IMR-90 (cell line): ENCODE data around the gene CRIP1. TPM values are rescaled to one million over a fixed set of nuclear protein-coding genes. Genes with fewer than 3 reads are reported as not detected.

ENCODE experiments used
- ATAC-seq: fragments of 200-7000 bp; cut with Tn5 transposase; 2 replicates; pipeline ENCODE4 v1.9.1; 2020; ENCODE audit warnings: low read depth, mild to moderate bottlenecking, moderate library complexity
- BruUV-seq: library from RNA; stranded (reverse); fragments of 400-500 nt; replicated peaks from 2 replicates; lab custom pipeline; 2021; lab: Mats Ljungman, UMichigan
- CTCF ChIA-PET: fragments of 300-600 bp; formaldehyde crosslinking; extraction: SDS; loops from one replicate; lab custom pipeline; 2021; ENCODE audit warnings: antibody characterized with exemption; lab: Yijun Ruan, JAX
- POLR2A ChIA-PET: fragments of 300-600 bp; sonication (Branson Sonifier 250); formaldehyde crosslinking; loops from one replicate; lab custom pipeline; 2022; ENCODE audit warnings: antibody characterized with exemption; ENCODE audit not compliant: unreplicated experiment; lab: Charles Lee
- DNase-seq: peaks from one replicate; pipeline ENCODE4 v3.0.0; 2013
- H2AFZ ChIP-seq: replicated peaks from 2 replicates; pipeline ENCODE3; 2013; ENCODE audit warnings: low read length, mild to moderate bottlenecking; ENCODE audit not compliant: poor library complexity
- H2AK5ac ChIP-seq: 2 replicates; pipeline ENCODE4 v1.6.1; 2013; ENCODE audit warnings: low read depth, low read length, inconsistent platforms
- H2AK9ac ChIP-seq: replicated peaks from 2 replicates; pipeline ENCODE3; 2013; ENCODE audit warnings: mild to moderate bottlenecking, low read depth, low read length, moderate library complexity; ENCODE audit not compliant: poor library complexity
- H2BK120ac ChIP-seq: 2 replicates; pipeline ENCODE4 v1.6.1; 2013; ENCODE audit warnings: low read depth, low read length, inconsistent platforms
- H2BK15ac ChIP-seq: 3 replicates; pipeline ENCODE4 v1.6.1; 2013; ENCODE audit warnings: low read depth, low read length, inconsistent platforms
- H2BK20ac ChIP-seq: 2 replicates; pipeline ENCODE4 v1.6.1; 2013; ENCODE audit warnings: low read depth, mild to moderate bottlenecking, inconsistent platforms, low read length, moderate library complexity
- H2BK5ac ChIP-seq: 2 replicates; pipeline ENCODE4 v1.6.1; 2013; ENCODE audit warnings: mild to moderate bottlenecking, low read depth, low read length, inconsistent platforms; ENCODE audit not compliant: poor library complexity, severe bottlenecking
- H3K14ac ChIP-seq: replicated peaks from 2 replicates; pipeline ENCODE4 v1.6.1; 2013; ENCODE audit warnings: low read depth, low read length, inconsistent platforms
- H3K18ac ChIP-seq: 2 replicates; pipeline ENCODE4 v1.6.1; 2013; ENCODE audit warnings: low read depth, low read length, control low read depth
- H3K23ac ChIP-seq: 2 replicates; pipeline ENCODE4 v1.6.1; 2013; ENCODE audit warnings: low read depth, low read length, inconsistent platforms
- H3K27ac ChIP-seq: 2 replicates; pipeline ENCODE4 v1.5.1; 2013; ENCODE audit warnings: mild to moderate bottlenecking, control low read depth, low read length; ENCODE audit not compliant: insufficient read depth
- H3K27me3 ChIP-seq: 2 replicates; pipeline ENCODE4 v1.6.1; 2013; ENCODE audit warnings: low read length; ENCODE audit not compliant: control insufficient read depth, insufficient read depth
- H3K36me3 ChIP-seq: 2 replicates; pipeline ENCODE4 v1.6.1; 2013; ENCODE audit warnings: low read length, mixed read lengths; ENCODE audit not compliant: control insufficient read depth, insufficient read depth
- H3K4ac ChIP-seq: 2 replicates; pipeline ENCODE4 v1.6.1; 2013; ENCODE audit warnings: low read depth, low read length, inconsistent platforms
- H3K4me1 ChIP-seq: 2 replicates; pipeline ENCODE4 v1.6.1; 2013; ENCODE audit warnings: low read length, mixed read lengths; ENCODE audit not compliant: control insufficient read depth, insufficient read depth
- H3K4me2 ChIP-seq: 2 replicates; pipeline ENCODE4 v1.6.1; 2013; ENCODE audit warnings: low read depth, mild to moderate bottlenecking, control low read depth, low read length, moderate library complexity
- H3K4me3 ChIP-seq: 2 replicates; pipeline ENCODE4 v1.5.1; 2013; ENCODE audit warnings: low read depth, mild to moderate bottlenecking, control low read depth, low read length, moderate library complexity; ENCODE audit not compliant: insufficient read depth
- H3K56ac ChIP-seq: 2 replicates; pipeline ENCODE4 v1.6.1; 2013; ENCODE audit warnings: low read length, inconsistent platforms; ENCODE audit not compliant: insufficient read depth; ENCODE audit errors: extremely low read depth
- H3K79me1 ChIP-seq, 2 experiments: 2 replicates each; pipeline ENCODE4 v1.6.1; 2013; ENCODE audit warnings: low read length in 2 of 2, inconsistent platforms in 1 of 2, low read depth in 1 of 2
- H3K9ac ChIP-seq: 2 replicates; pipeline ENCODE4 v1.6.1; 2013; ENCODE audit warnings: low read depth, low read length, control low read depth
- H3K9me1 ChIP-seq: 2 replicates; pipeline ENCODE4 v1.6.1; 2013; ENCODE audit warnings: low read length, inconsistent platforms; ENCODE audit not compliant: insufficient read depth
- H3K9me3 ChIP-seq: 2 replicates; pipeline ENCODE4 v1.6.1; 2013; ENCODE audit warnings: low read length; ENCODE audit not compliant: control insufficient read depth, insufficient read depth
- H4K20me1 ChIP-seq: 2 replicates; pipeline ENCODE4 v1.6.1; 2013; ENCODE audit warnings: low read length, inconsistent platforms; ENCODE audit not compliant: insufficient read depth
- H4K5ac ChIP-seq: 2 replicates; pipeline ENCODE4 v1.6.1; 2013; ENCODE audit warnings: mild to moderate bottlenecking, low read depth, low read length, control low read depth
- H4K8ac ChIP-seq, 2 experiments: 2 replicates each; pipeline ENCODE4 v1.6.1; 2013; ENCODE audit warnings: low read depth in 2 of 2, low read length in 2 of 2, control low read depth in 1 of 2, inconsistent platforms in 1 of 2
- H4K91ac ChIP-seq: 2 replicates; pipeline ENCODE4 v1.6.1; 2013; ENCODE audit warnings: low read depth, low read length, inconsistent platforms; ENCODE audit not compliant: insufficient read depth
- BHLHE40 ChIP-seq: fragments of 150-350 bp; IDR thresholded peaks from 2 replicates; pipeline ENCODE4 v1.6.1; 2016; ENCODE audit warnings: mild to moderate bottlenecking, low read depth, low read length
- CEBPB ChIP-seq: IDR thresholded peaks from 2 replicates; pipeline ENCODE4 v1.6.1; 2012; ENCODE audit warnings: low read depth, low read length, improper control_type of control experiment
- CHD1 ChIP-seq: IDR thresholded peaks from 2 replicates; pipeline ENCODE4 v1.6.1; 2012; ENCODE audit warnings: low read depth, low read length, improper control_type of control experiment
- FOS ChIP-seq: fragments of 150-350 bp; IDR thresholded peaks from 2 replicates; pipeline ENCODE4 v1.6.1; 2016; ENCODE audit warnings: low read depth, low read length
- MAFK ChIP-seq: IDR thresholded peaks from 2 replicates; pipeline ENCODE4 v1.6.1; 2012; ENCODE audit warnings: low read depth, low read length, improper control_type of control experiment
- MAZ ChIP-seq: IDR thresholded peaks from 2 replicates; pipeline ENCODE4 v1.6.1; 2012; ENCODE audit warnings: low read depth, mild to moderate bottlenecking, low read length, improper control_type of control experiment, moderate library complexity, borderline replicate concordance
- MXI1 ChIP-seq: IDR thresholded peaks from 2 replicates; pipeline ENCODE4 v1.6.1; 2012; ENCODE audit warnings: low read depth, mild to moderate bottlenecking, low read length, moderate library complexity, borderline replicate concordance
- NFE2L2 ChIP-seq: fragments of 150-350 bp; IDR thresholded peaks from 2 replicates; pipeline ENCODE4 v1.6.1; 2016; ENCODE audit warnings: low read depth, mild to moderate bottlenecking, low read length
- RAD21 ChIP-seq: IDR thresholded peaks from 2 replicates; pipeline ENCODE4 v1.6.1; 2012; ENCODE audit warnings: low read length, improper control_type of control experiment
- RCOR1 ChIP-seq: IDR thresholded peaks from 2 replicates; pipeline ENCODE4 v1.6.1; 2012; ENCODE audit warnings: mild to moderate bottlenecking, low read length, improper control_type of control experiment; ENCODE audit not compliant: insufficient replicate concordance
- SMC3 ChIP-seq: fragments of 150-350 bp; IDR thresholded peaks from 2 replicates; pipeline ENCODE4 v1.6.1; 2016; ENCODE audit warnings: low read depth, mild to moderate bottlenecking, antibody characterized with exemption, low read length, moderate library complexity
- WGBS, 2 experiments: methylation state at CpG; one replicate each; pipeline versions ENCODE4 v1.1.5 to v1.1.7; 2013; ENCODE audit warnings: missing lambda C conversion rate in 2 of 2; ENCODE audit not compliant: insufficient read length in 1 of 2; ENCODE audit errors: extremely low coverage in 2 of 2; 5-methylcytosine and 5-hydroxymethylcytosine counted together
- dilution Hi-C: fragments of 300-500 bp; cut with HindIII; formaldehyde crosslinking; loops from one replicate; pipeline ENCODE4 v1.14.3; 2018; ENCODE audit warnings: low sequenced_read_pairs; ENCODE audit not compliant: unreplicated experiment
- in situ Hi-C: fragments of 300-500 bp; cut with MboI; formaldehyde crosslinking; loops from 3 replicates; pipeline ENCODE4 v1.14.3; 2019; ENCODE audit warnings: low sequenced_read_pairs, inconsistent platforms, mixed read lengths
- intact Hi-C: fragments of 100-400 bp; cut with micrococcal nuclease; formaldehyde crosslinking; loops from 2 replicates; pipeline ENCODE4 v1.10.0; 2022
- polyA plus RNA-seq, 3 experiments: library from polyadenylated mRNA; depleted of rRNA; stranded (reverse); fragments of >200 nt; gene quantifications; 2 replicates each; pipeline ENCODE4 v1.2.3, GENCODE V29; 2012; ENCODE audit warnings: low replicate concordance in 1 of 3
- total RNA-seq: library from RNA; depleted of rRNA; stranded (reverse); fragments of >200 nt; gene quantifications from 2 replicates; pipeline ENCODE4 v1.2.3, GENCODE V29; 2012
- TF ChIP-seq, protein P1 (sequence below): conservative IDR thresholded peaks from 2 replicates; pipeline ENCODE4 v1.5.1; 2012; ENCODE audit warnings: mild to moderate bottlenecking, low read depth, low read length, improper control_type of control experiment
- TF ChIP-seq, protein P2 (sequence below): fragments of 150-350 bp; IDR thresholded peaks from 2 replicates; pipeline ENCODE4 v1.6.1; 2017; ENCODE audit warnings: mild to moderate bottlenecking, antibody characterized with exemption, low read length, low read depth

The CRIP1 gene
- total and polyA plus RNA-seq, 2 of the 4 experiments (the other 2 are of a cell fraction): 0.21 TPM; not detected in 1

DNA sequence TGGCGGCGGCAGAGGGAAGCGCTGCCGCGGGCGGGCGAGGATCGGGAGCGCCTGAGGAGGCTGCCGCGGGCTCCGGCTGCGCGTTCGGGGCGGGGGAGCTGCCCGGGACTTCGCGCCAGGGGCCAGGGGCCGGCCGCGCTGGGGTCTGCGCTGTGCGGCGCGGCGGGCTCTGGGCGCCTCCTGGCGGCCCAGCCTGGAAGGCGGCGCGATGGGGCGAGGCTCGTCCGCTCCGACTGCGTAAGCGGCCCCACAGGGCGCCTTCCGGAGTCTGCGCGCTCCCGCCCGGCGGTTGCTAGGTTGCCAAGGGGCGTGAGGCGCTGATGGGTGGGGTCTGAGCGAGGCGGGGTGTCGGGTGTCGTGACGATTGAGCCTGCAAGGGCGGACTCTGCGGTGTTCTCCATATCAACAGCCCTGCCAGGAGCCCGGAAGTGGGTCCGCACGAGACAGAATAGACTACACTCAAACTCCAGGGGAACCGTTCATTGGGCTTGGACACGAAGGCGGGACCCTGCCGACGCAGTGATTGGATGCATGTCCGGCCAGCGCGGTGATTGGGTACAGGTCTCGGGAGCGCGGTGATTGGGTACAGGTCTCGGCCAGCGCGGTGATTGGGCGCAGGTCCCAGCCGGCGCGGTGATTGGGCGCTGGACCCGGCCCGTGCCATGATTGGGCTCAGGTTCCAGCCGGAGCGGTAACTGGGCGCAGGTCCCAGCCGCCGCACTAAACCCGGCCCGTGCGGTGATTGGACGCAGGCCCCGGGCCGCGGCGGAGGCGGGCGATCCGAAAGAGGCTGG is 4.1 kb downstream of the CRIP1 start, which contains the start of gene TEDC1:
Gene TEDC1, plus strand, starts transcription at position 675 of the 794 bp plus-strand sequence. CDS start 130 bp downstream, outside the sequence.
- H2BK15ac ChIP-seq: no peak within 1 kb of the TSS
- no peak within 1 kb of the TSS for H3K18ac ChIP-seq
- H2AK5ac ChIP-seq: no peak within 1 kb of the TSS
- peak within 1 kb of the TSS; percentile 7; the same call in 1 of the 2 replicates for H3K4ac ChIP-seq
- intact Hi-C loops (loop anchor here (1.0 to 5.0 kb wide), 3 partner anchors 8 to 42 kb away; partner anchors contain the start of gene TMEM121), in situ Hi-C loops (no loop called here), dilution Hi-C loops (no loop called here)
- H4K91ac ChIP-seq: no peak within 1 kb of the TSS
- H3K27me3 ChIP-seq: peaks cover 20% of the 10 kb centered on the region; the same call in 1 of the 2 replicates
- peaks cover 0 to 5% of the 10 kb centered on the region in 2 experiments; a peak in 1 of 4 replicates for H3K79me1 ChIP-seq
- peak within 1 kb of the TSS; percentile 95 for H2AFZ ChIP-seq
- DNase-seq: peak; percentile 100
- H3K14ac ChIP-seq: no peak within 1 kb of the TSS
- H2BK120ac ChIP-seq: no peak within 1 kb of the TSS
- H3K4me3 ChIP-seq: peak within 1 kb of the TSS; percentile 61
- no peaks in the 10 kb centered on the region for H3K36me3 ChIP-seq
- ChIA-PET POLR2A (interaction anchor here (0.6 kb wide), 1 partner anchor 22 kb away, joined by 3 read pairs; no protein-coding TSS in a partner anchor), CTCF (interaction anchor here (0.7 to 2.5 kb wide), 3 partner anchors 10 to 120 kb away, joined by 3 to 32 read pairs (median 5); no protein-coding TSS in a partner anchor)
- peaks cover 6% of the 10 kb centered on the region; the same call in 1 of the 2 replicates for H3K9me1 ChIP-seq
- H4K8ac ChIP-seq: peak within 1 kb of the TSS in 1 of 2 experiments; percentile 36; a peak in 1 of 4 replicates
- no peaks in the 10 kb centered on the region for H3K9me3 ChIP-seq
- H2AK9ac ChIP-seq: peak within 1 kb of the TSS; percentile 94
- H3K23ac ChIP-seq: no peak within 1 kb of the TSS
- H4K5ac ChIP-seq: no peak within 1 kb of the TSS
- H2BK5ac ChIP-seq: peak within 1 kb of the TSS; percentile 13
- BruUV-seq: no TSS peak
- peak within 1 kb of the TSS; percentile 74 for H3K4me2 ChIP-seq
- no peak within 1 kb of the TSS for H3K56ac ChIP-seq
- no peak within 1 kb of the TSS for H2BK20ac ChIP-seq
- 0% methylated on average over 59 of the region's 94 CpGs; no CpG with 5 or more reads in 1 of the 2 experiments for WGBS, 2 experiments
- peak within 1 kb of the TSS; percentile 37; the same call in 1 of the 2 replicates for H3K9ac ChIP-seq
- peak; percentile 86 for ATAC-seq
- H3K27ac ChIP-seq: peak within 1 kb of the TSS; percentile 35; the same call in 1 of the 2 replicates
- peaks cover 2% of the 10 kb centered on the region; the same call in 1 of the 2 replicates for H3K4me1 ChIP-seq
- TF ChIP-seq MAZ (peak; percentile 97), RAD21 (peak; percentile 87), NFE2L2 (no peak), CEBPB (peak; percentile 44; the same call in 1 of the 2 replicates), FOS (peak; percentile 70; the same call in 1 of the 2 replicates), BHLHE40 (peak; percentile 96), CHD1 (no peak; the same call in 1 of the 2 replicates), SMC3 (peak; percentile 82), MAFK (no peak), RCOR1 (no peak), MXI1 (peak; percentile 34; the same call in 1 of the 2 replicates)
- TF ChIP-seq, protein P1, sequence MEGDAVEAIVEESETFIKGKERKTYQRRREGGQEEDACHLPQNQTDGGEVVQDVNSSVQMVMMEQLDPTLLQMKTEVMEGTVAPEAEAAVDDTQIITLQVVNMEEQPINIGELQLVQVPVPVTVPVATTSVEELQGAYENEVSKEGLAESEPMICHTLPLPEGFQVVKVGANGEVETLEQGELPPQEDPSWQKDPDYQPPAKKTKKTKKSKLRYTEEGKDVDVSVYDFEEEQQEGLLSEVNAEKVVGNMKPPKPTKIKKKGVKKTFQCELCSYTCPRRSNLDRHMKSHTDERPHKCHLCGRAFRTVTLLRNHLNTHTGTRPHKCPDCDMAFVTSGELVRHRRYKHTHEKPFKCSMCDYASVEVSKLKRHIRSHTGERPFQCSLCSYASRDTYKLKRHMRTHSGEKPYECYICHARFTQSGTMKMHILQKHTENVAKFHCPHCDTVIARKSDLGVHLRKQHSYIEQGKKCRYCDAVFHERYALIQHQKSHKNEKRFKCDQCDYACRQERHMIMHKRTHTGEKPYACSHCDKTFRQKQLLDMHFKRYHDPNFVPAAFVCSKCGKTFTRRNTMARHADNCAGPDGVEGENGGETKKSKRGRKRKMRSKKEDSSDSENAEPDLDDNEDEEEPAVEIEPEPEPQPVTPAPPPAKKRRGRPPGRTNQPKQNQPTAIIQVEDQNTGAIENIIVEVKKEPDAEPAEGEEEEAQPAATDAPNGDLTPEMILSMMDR: peak; percentile 98
- TF ChIP-seq, protein P2, sequence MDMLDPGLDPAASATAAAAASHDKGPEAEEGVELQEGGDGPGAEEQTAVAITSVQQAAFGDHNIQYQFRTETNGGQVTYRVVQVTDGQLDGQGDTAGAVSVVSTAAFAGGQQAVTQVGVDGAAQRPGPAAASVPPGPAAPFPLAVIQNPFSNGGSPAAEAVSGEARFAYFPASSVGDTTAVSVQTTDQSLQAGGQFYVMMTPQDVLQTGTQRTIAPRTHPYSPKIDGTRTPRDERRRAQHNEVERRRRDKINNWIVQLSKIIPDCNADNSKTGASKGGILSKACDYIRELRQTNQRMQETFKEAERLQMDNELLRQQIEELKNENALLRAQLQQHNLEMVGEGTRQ: no peak
- 0 out of 2 replicates have a peak, but pooled peaks cover 6% of the 10 kb centered on the region for H4K20me1 ChIP-seq
